Measurements from ENCODE around the gene COL15A1.

GRCh38 chr9:98983295-98984268 is 39.9 kb downstream of the COL15A1 start:
- TF ChIP-seq, protein P1, sequence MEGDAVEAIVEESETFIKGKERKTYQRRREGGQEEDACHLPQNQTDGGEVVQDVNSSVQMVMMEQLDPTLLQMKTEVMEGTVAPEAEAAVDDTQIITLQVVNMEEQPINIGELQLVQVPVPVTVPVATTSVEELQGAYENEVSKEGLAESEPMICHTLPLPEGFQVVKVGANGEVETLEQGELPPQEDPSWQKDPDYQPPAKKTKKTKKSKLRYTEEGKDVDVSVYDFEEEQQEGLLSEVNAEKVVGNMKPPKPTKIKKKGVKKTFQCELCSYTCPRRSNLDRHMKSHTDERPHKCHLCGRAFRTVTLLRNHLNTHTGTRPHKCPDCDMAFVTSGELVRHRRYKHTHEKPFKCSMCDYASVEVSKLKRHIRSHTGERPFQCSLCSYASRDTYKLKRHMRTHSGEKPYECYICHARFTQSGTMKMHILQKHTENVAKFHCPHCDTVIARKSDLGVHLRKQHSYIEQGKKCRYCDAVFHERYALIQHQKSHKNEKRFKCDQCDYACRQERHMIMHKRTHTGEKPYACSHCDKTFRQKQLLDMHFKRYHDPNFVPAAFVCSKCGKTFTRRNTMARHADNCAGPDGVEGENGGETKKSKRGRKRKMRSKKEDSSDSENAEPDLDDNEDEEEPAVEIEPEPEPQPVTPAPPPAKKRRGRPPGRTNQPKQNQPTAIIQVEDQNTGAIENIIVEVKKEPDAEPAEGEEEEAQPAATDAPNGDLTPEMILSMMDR (IDR thresholded peaks at IDR 0.05 in 4 of 5, conservative IDR thresholded peaks at IDR 0.05 in 1 of 5) = no peak
- TF ChIP-seq POLR2A (IDR thresholded peaks at IDR 0.05) = no peak

Measured in gastrocnemius medialis (tissue), 4 donors.